ENCODE data around the gene PROSER2.

DNA sequence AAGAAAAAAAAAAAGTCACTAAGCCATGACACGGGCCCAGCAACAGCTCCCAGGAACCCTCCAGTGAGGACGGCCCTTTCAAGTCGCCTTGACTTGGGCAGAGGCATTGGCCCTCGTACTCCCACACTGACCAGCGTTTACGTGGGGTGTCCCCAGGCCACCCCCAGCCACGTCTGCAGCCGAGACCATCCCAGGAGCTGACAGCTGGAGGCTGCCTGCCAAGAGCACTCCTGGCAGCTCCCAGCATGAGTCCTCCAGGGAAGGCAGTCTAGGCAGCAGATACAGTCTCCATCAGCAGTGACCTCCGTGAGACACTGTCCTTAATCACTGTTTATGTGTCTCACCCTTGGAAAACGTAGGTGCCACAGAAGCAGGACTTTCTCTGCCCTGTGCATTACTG, 86.5 kb downstream of the PROSER2 start:
- TF ChIP-seq CTCF (optimal IDR thresholded peaks at IDR 0.05 in 1 of 3, IDR thresholded peaks at IDR 0.05 in 1 of 3, conservative IDR thresholded peaks at IDR 0.05 in 1 of 3; ENCODE audit: extremely low read depth in 1 of 3, insufficient read depth in 2 of 3, low read length in 3 of 3), result no peak
- no peak for TF ChIP-seq EZH2 (IDR thresholded peaks at IDR 0.05; ENCODE audit: low read length)
